Spleen (tissue), 11 donors: ENCODE measurements around the gene MFSD12. TPM values are rescaled to one million over a fixed set of nuclear protein-coding genes. Genes with fewer than 3 reads are reported as not detected.
"Not testable (repeated sequence)": the region's sequence is repeated elsewhere in the genome, so short reads cannot be mapped to it uniquely, and the experiment has no call there.

Experiments
- DNase-seq: peaks from one replicate; pipeline ENCODE4 v3.0.0-alpha.2; 2020
- H3K27ac ChIP-seq, 8 donors: fragments of 200-600 bp; sonication (generic) in 7 of 8; 1 replicate in 4 of 8; 2 replicates in 4 of 8; pipeline versions ENCODE4 v1.5.0 to v1.8.0; 2016 to 2021; ENCODE audit warnings: inconsistent platforms in 4 of 8, mild to moderate bottlenecking in 4 of 8, moderate library complexity in 1 of 8
- H3K27me3 ChIP-seq, 7 donors: fragments of 200-600 bp; sonication (generic) in 6 of 7; replicated peaks in 1 of 7; 1 replicate in 4 of 7; 2 replicates in 3 of 7; pipeline versions ENCODE4 v1.5.0 to v1.8.0; 2016 to 2021; ENCODE audit warnings: inconsistent platforms in 3 of 7, mild to moderate bottlenecking in 1 of 7
- H3K36me3 ChIP-seq, 6 donors: fragments of 200-600 bp; sonication (generic) in 5 of 6; 1 replicate in 4 of 6; 2 replicates in 2 of 6; pipeline versions ENCODE4 v1.5.0 to v1.8.0; 2016 to 2021; ENCODE audit warnings: inconsistent platforms in 2 of 6
- H3K4me1 ChIP-seq, 6 donors: fragments of 200-600 bp; sonication (generic) in 5 of 6; 1 replicate in 3 of 6; 2 replicates in 3 of 6; pipeline versions ENCODE4 v1.5.0 to v1.8.0; 2016 to 2021; ENCODE audit warnings: inconsistent platforms in 3 of 6
- H3K4me3 ChIP-seq, 8 donors: fragments of 200-600 bp; sonication (generic) in 7 of 8; 1 replicate in 4 of 8; 2 replicates in 4 of 8; pipeline versions ENCODE4 v1.5.0 to v1.8.0; 2016 to 2021; ENCODE audit warnings: inconsistent platforms in 4 of 8, mild to moderate bottlenecking in 4 of 8, moderate library complexity in 2 of 8
- H3K9me3 ChIP-seq, 8 donors: fragments of 200-600 bp; sonication (generic) in 7 of 8; 1 replicate in 4 of 8; 2 replicates in 4 of 8; pipeline versions ENCODE4 v1.5.0 to v1.8.0; 2016 to 2021; ENCODE audit warnings: inconsistent platforms in 4 of 8
- POLR2A ChIP-seq, 3 donors: fragments of 450-650 bp; IDR thresholded peaks; one replicate each; pipeline ENCODE4 v1.5.1; 2017; ENCODE audit warnings: antibody characterized with exemption in 3 of 3, mild to moderate bottlenecking in 1 of 3
- POLR2AphosphoS5 ChIP-seq, 3 donors: sonication (generic); formaldehyde crosslinking; IDR thresholded peaks; one replicate each; pipeline ENCODE4 v1.5.1; 2017; ENCODE audit warnings: antibody characterized with exemption in 3 of 3
- WGBS, 5 donors: extraction: QIAGEN DNeasy Blood & Tissue Kit in 3 of 5; methylation state at CpG; one replicate each; pipeline versions ENCODE4 v1.1.5 to v1.1.7; 2013 to 2018; 5-methylcytosine and 5-hydroxymethylcytosine counted together
- intact Hi-C: fragments of 100-400 bp; cut with DNase I; formaldehyde crosslinking; loops from one replicate; pipeline ENCODE4 v1.15.0; 2023; ENCODE audit warnings: low total_unique reads
- polyA plus RNA-seq, 3 donors: library from polyadenylated mRNA; stranded (reverse); fragments of 200-250 nt; gene quantifications; one replicate each; pipeline ENCODE4 v1.2.1, GENCODE V29; 2013
- total RNA-seq, 7 donors: library from RNA; depleted of rRNA in 3 of 7; stranded (reverse); fragments of >200 nt in 3 of 7; fragmentation: NEBNext Ultra II Directional in 4 of 7; extraction: Animal tissue kit (Norgen Biotek cat#: 25700) in 4 of 7; gene quantifications; one replicate each; pipeline versions ENCODE4 v1.1.0 to v1.2.1, GENCODE V29; 2016 to 2021
- TF ChIP-seq, protein P1 (sequence below), 11 experiments: fragments of 200-600 bp in 7 of 11; fragments of 450-650 bp in 4 of 11; sonication (generic) in 4 of 11; IDR thresholded peaks in 8 of 11; conservative IDR thresholded peaks in 3 of 11; 1 replicate in 7 of 11; 2 replicates in 4 of 11; pipeline versions ENCODE4 v1.4.0 to v1.8.0; 2016 to 2021; ENCODE audit warnings: antibody characterized with exemption in 11 of 11, inconsistent platforms in 4 of 11, mild to moderate bottlenecking in 1 of 11
- donor health status: healthy with polysubstance abuse.
- donor health status: DM: no; HTN: no; CAD: no; lungs with moderate emphysema.
- donor health status: DM: no; HTN: no; CAD: no.
- donor health status: Bipolar disorder and iron deficiency.
- donor health status: healthy.
- donor health status: DM: no; HTN: no; CAD: no.
- donor health status: DM: yes; HTN: yes; CAD: no.

MFSD12 gene
- total and polyA plus RNA-seq, 10 donors = 31.0 to 131 (median 85.1) TPM

DNA sequence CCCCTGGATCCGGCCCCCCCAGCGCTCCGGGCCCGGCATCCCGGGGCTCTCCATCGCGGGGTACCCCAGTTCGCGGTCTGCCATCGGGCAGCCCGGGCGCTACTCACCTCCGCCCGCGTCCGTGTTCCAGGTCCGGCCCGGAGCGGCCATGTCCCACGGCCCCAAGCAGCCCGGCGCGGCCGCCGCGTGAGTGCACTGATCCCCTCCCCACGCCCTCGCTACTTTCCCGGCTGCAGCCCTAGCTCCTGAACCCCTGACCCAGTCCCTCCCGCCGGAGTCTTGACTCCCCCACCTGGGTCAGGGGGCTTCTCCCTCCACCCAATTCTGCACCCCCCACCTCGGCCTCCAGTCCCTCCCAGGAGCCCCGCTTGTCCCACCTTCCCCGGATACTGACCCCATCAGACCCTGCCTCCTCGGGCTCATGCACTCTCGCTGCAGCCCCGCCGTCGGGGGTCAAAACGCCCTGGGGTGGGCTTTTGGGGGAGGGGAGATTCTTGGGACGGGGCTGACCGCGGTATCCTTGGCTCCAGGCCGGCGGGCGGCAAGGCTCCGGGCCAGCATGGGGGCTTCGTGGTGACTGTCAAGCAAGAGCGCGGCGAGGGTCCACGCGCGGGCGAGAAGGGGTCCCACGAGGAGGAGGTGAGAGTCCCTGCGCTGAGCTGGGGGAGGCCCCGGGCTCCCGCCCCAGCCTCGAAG lies 15.9 kb upstream of the MFSD12 start:
- Histone ChIP-seq H3K4me1 (peaks cover 0 to 46% (median 30%) of the 10 kb centered on the region in 6 donors), H3K4me3 (peak overlapping the region; percentile 86 to 98 (median 92)), H3K27me3 (no peaks in the 10 kb centered on the region), H3K27ac (peak overlapping the region; percentile 54 to 94 (median 87)), H3K36me3 (peaks cover 0 to 39% (median 4%) of the 10 kb centered on the region in 6 donors), H3K9me3 (no peaks in the 10 kb centered on the region)
- intact Hi-C loops = no loop called here
- TF ChIP-seq, protein P1, sequence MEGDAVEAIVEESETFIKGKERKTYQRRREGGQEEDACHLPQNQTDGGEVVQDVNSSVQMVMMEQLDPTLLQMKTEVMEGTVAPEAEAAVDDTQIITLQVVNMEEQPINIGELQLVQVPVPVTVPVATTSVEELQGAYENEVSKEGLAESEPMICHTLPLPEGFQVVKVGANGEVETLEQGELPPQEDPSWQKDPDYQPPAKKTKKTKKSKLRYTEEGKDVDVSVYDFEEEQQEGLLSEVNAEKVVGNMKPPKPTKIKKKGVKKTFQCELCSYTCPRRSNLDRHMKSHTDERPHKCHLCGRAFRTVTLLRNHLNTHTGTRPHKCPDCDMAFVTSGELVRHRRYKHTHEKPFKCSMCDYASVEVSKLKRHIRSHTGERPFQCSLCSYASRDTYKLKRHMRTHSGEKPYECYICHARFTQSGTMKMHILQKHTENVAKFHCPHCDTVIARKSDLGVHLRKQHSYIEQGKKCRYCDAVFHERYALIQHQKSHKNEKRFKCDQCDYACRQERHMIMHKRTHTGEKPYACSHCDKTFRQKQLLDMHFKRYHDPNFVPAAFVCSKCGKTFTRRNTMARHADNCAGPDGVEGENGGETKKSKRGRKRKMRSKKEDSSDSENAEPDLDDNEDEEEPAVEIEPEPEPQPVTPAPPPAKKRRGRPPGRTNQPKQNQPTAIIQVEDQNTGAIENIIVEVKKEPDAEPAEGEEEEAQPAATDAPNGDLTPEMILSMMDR (IDR thresholded peaks at IDR 0.05 in 8 of 11, conservative IDR thresholded peaks at IDR 0.05 in 3 of 11) = no peak
- TF ChIP-seq POLR2A (IDR thresholded peaks at IDR 0.05) = no peak
- peak; percentile 92 for DNase-seq
- 1 to 2% (median 1%) methylated on average over 14 to 60 of the region's 60 CpGs for WGBS, 5 donors

DNA sequence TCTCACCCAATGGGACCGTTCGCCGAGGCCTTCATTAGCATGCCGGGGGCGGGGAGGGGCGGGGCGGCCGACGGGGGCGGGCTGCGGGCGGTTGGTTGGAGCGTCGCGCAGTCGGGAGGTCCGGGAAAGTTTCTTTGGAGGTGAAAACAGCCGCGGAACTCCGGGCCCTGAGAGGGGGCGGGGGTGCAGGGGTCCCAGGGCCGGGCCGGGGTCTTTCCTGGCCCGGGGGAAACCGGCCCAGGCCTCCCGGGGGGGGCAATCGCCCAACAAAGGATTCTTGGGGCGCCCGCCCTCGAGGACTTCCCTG lies 15.4 kb upstream of the MFSD12 start, which contains the start of gene HMG20B:
HMG20B (plus strand) TSS at position 90 of the 307 bp plus-strand sequence. CDS start 366 bp downstream, outside the sequence.
- H3K27ac ChIP-seq = peak within 1 kb of the TSS; percentile 54 to 94 (median 87)
- peaks cover 0 to 34% (median 4%) of the 10 kb centered on the region in 6 donors for H3K36me3 ChIP-seq
- H3K4me1 ChIP-seq = peaks cover 0 to 46% (median 30%) of the 10 kb centered on the region in 6 donors
- no peaks in the 10 kb centered on the region for H3K9me3 ChIP-seq
- H3K4me3 ChIP-seq = peak within 1 kb of the TSS; percentile 86 to 98 (median 92)
- 0 to 2% (median 1%) methylated on average over 1 to 30 of the region's 30 CpGs for WGBS, 5 donors
- no peak for DNase-seq
- intact Hi-C loops = no loop called here
- TF ChIP-seq POLR2A (IDR thresholded peaks at IDR 0.05) (no peak), POLR2AphosphoS5 (IDR thresholded peaks at IDR 0.05) (peak in 2 of 3 donors; percentile 3 to 45)
- TF ChIP-seq, protein P1 (IDR thresholded peaks at IDR 0.05 in 8 of 11, conservative IDR thresholded peaks at IDR 0.05 in 3 of 11) = peak in 1 of 11 experiments; percentile 2
- H3K27me3 ChIP-seq = no peaks in the 10 kb centered on the region

DNA sequence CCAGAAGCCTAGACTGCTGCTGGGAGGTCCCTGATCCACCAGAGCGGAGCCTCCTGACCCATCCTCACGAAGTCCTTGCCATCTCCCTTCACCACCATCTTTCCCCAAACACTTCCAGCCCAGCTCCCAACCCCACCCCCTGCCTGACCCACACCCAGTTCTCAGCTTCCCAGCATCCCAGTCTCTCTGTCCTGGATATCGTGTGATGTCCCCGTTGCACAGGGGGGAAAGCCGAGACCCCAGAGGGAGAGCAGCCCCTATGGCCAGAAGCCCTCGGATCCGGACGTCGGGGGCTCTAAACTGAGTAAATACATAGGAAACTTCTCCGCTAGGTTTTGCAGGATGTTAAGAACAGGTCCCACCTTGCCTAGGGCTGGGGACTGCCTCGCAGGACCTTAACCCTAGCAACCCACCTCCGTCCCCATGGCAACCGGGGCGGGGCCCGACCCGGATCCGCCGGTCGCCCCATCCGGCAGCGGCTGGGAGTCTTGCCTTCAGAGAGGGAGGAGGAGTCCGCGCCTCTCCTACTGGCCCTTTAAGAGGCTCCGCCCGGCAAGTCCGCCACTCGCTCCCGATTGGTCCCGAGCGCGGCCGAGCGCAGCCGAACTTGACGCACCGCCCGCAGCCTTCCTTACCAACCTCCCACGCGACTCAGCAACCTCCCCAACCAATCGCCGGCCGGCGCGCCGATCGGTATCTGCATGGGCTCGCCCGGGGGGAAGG lies 14.9 kb upstream of the MFSD12 start:
- Histone ChIP-seq H3K36me3 (peaks cover 0 to 29% (median 4%) of the 10 kb centered on the region in 6 donors), H3K9me3 (no peaks in the 10 kb centered on the region), H3K27ac (peak overlapping the region in 7 of 8 donors; percentile 7 to 94 (median 89)), H3K4me1 (peaks cover 0 to 46% (median 30%) of the 10 kb centered on the region in 6 donors), H3K27me3 (no peaks in the 10 kb centered on the region), H3K4me3 (peak overlapping the region; percentile 20 to 98 (median 92))
- peak; percentile 32 to 81 (median 71) for TF ChIP-seq POLR2AphosphoS5 (IDR thresholded peaks at IDR 0.05)
- TF ChIP-seq POLR2A (IDR thresholded peaks at IDR 0.05) = no peak
- TF ChIP-seq, protein P1 (IDR thresholded peaks at IDR 0.05 in 8 of 11, conservative IDR thresholded peaks at IDR 0.05 in 3 of 11) = peak in 3 of 11 experiments; percentile 18 to 30 (median 20)
- peak; percentile 100 for DNase-seq
- intact Hi-C loops = no loop called here
- WGBS, 5 donors = 2 to 6% (median 3%) methylated on average over 15 to 48 of the region's 48 CpGs

DNA sequence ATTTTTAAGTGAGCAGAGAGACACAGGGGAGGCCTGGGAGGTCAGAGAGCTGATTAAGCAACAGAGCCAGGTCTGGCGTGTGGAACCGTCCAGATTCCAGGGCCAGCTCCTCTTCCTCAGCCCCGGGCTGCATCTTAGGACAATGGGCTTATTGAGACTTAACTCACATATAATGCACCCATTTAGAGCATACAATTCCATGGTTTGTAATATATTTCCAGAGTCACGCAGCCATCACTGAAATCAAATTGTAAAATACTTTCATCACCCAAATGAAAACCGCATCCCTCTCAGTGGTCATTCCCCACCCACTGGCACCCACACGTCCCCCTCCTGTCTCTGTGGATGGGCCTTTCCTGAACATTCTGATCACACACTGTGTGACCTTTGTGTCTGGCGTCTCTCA lies 13.2 kb upstream of the MFSD12 start:
- 81 to 92% (median 84%) methylated on average over 7 of the region's 7 CpGs for WGBS, 5 donors
- no peak for DNase-seq
- H3K4me1 ChIP-seq = peaks cover 0 to 35% (median 19%) of the 10 kb centered on the region in 6 donors
- TF ChIP-seq POLR2A (IDR thresholded peaks at IDR 0.05) (no peak), POLR2AphosphoS5 (IDR thresholded peaks at IDR 0.05) (no peak)
- TF ChIP-seq, protein P1 (IDR thresholded peaks at IDR 0.05 in 8 of 11, conservative IDR thresholded peaks at IDR 0.05 in 3 of 11) = no peak
- H3K36me3 ChIP-seq = peaks cover 0 to 15% (median 2%) of the 10 kb centered on the region in 6 donors
- H3K27me3 ChIP-seq = no peaks in the 10 kb centered on the region
- no peaks in the 10 kb centered on the region for H3K9me3 ChIP-seq
- intact Hi-C loops = no loop called here
- no peak overlapping the region for H3K27ac ChIP-seq
- no peak overlapping the region for H3K4me3 ChIP-seq

DNA sequence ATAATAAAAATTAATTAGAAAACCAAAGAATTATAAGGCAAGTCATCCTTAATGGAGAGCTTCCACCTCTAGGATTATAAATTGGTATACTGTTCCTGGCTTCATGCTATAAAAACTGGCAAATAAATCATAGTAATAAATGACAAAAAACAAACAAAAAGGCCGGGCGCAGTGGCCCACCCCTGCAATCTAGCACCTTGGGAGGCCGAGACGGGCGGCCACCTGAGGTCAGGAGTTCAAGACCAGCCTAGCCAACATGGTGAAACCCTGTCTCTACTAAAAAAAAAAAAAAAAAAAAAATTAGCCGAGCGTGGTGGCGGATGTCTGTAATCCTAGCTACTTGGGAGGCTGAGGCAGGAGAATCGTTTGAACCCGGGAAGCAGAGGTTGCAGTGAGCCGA lies 12.7 kb upstream of the MFSD12 start:
- 90 to 94% (median 92%) methylated on average over 10 to 11 of the region's 11 CpGs for WGBS, 5 donors
- H3K9me3 ChIP-seq, DNase-seq, H3K27ac ChIP-seq, H3K27me3 ChIP-seq, H3K36me3 ChIP-seq, H3K4me3 ChIP-seq, intact Hi-C loops: not testable (repeated sequence)
- peaks cover 0 to 33% (median 19%) of the 10 kb centered on the region in 6 donors for H3K4me1 ChIP-seq
